Pancreas (tissue), 10 donors: ENCODE data around the gene SMYD3. TPM values are rescaled to one million over a fixed set of nuclear protein-coding genes. Genes with fewer than 3 reads are reported as not detected.

Experiments used
- ATAC-seq, 4 donors: fragments of 200-7000 bp; cut with Tn5 transposase; one replicate each; pipeline versions ENCODE4 v1.8.0 to v1.9.1; 2020; ENCODE audit warnings: mild to moderate bottlenecking in 4 of 4, moderate library complexity in 4 of 4
- DNase-seq, 6 donors: peaks; one replicate each; pipeline ENCODE4 v3.0.0-alpha.2; 2020
- FAIRE-seq: peaks from 2 replicates; lab custom pipeline; 2012; peaks lifted over from hg19 to GRCh38; lab: Jason Lieb, UNC
- H3K27ac ChIP-seq, 4 donors: fragments of 200-600 bp; sonication (generic); 1 replicate in 3 of 4; 2 replicates in 1 of 4; pipeline versions ENCODE4 v1.5.0 to v1.8.0; 2020
- H3K27me3 ChIP-seq, 4 donors: fragments of 200-600 bp; one replicate each; pipeline ENCODE4 v1.8.0; 2021
- H3K36me3 ChIP-seq, 3 donors: fragments of 200-600 bp; sonication (generic) in 1 of 3; one replicate each; pipeline versions ENCODE4 v1.5.0 to v1.8.0; 2020 to 2021
- H3K4me1 ChIP-seq, 3 donors: fragments of 200-600 bp; one replicate each; pipeline ENCODE4 v1.8.0; 2021
- H3K4me3 ChIP-seq, 4 donors: fragments of 200-600 bp; sonication (generic) in 2 of 4; one replicate each; pipeline versions ENCODE4 v1.5.0 to v1.8.0; 2020 to 2021
- H3K9me3 ChIP-seq, 4 donors: fragments of 200-600 bp; one replicate each; pipeline ENCODE4 v1.8.0; 2021
- CTCF ChIP-seq, 4 donors: fragments of 200-600 bp; sonication (generic) in 3 of 4; IDR thresholded peaks; one replicate each; pipeline versions ENCODE4 v1.5.0 to v1.8.0; 2021; ENCODE audit warnings: antibody characterized with exemption in 4 of 4
- WGBS, 2 donors: extraction: QIAGEN DNeasy Blood & Tissue Kit; methylation state at CpG; one replicate each; pipeline ENCODE4 v1.1.7; 2013; 5-methylcytosine and 5-hydroxymethylcytosine counted together
- intact Hi-C, 3 donors: fragments of 100-400 bp; cut with DNase I; formaldehyde crosslinking; loops; one replicate each; pipeline versions ENCODE4 v1.11.1 to v1.14.2; 2022
- polyA plus RNA-seq, 2 donors: library from polyadenylated mRNA; stranded (reverse); fragments of 200-250 nt; gene quantifications; one replicate each; pipeline ENCODE4 v1.2.3, GENCODE V29; 2013
- total RNA-seq, 6 donors: library from RNA; stranded (reverse); fragmentation: NEBNext Ultra II Directional in 4 of 6; extraction: Animal tissue kit (Norgen Biotek cat#: 25700) in 4 of 6; gene quantifications; one replicate each; pipeline versions ENCODE4 v1.2.1 to v1.2.4, GENCODE V29; 2021 to 2023
- donor health status: healthy with polysubstance abuse.
- donor health status: DM: no; HTN: no; CAD: no; lungs with moderate emphysema.
- donor health status: DM: no; HTN: no; CAD: no.
- donor health status: control.
- donor health status: control.
- donor health status: Bipolar disorder and iron deficiency.
- donor health status: DM: yes; HTN: yes; CAD: no.
- donor health status: DM: no; HTN: no; CAD: no.
- donor health status: DM: no; HTN: no; CAD: no.
- donor health status: DM: yes; HTN: yes; CAD: no.

Gene SMYD3
- total and polyA plus RNA-seq, 8 donors: 4.6 to 10.5 (median 6.7) TPM

- FAIRE-seq (no peak), DNase-seq (no peak), ATAC-seq (no peak)
- no peak for TF ChIP-seq CTCF (IDR thresholded peaks at IDR 0.05)
- intact Hi-C loops: no loop called here
- 94 to 96% methylated on average over 8 of the region's 8 CpGs for WGBS, 2 donors
- no peak overlapping the region for H3K4me3 ChIP-seq
- H3K9me3 ChIP-seq: no peaks in the 10 kb centered on the region
- no peaks in the 10 kb centered on the region for H3K27me3 ChIP-seq
- H3K4me1 ChIP-seq: no peaks in the 10 kb centered on the region
- no peaks in the 10 kb centered on the region for H3K36me3 ChIP-seq
- no peak overlapping the region for H3K27ac ChIP-seq
These were observed 151.5 kb downstream of the SMYD3 start for GRCh38 chr1:246355411-246356230.

- H3K36me3 ChIP-seq: no peaks in the 10 kb centered on the region
- H3K27ac ChIP-seq: no peak overlapping the region
- no peak for DNase-seq
- H3K4me1 ChIP-seq: no peaks in the 10 kb centered on the region
- no peak overlapping the region for H3K4me3 ChIP-seq
- 95 to 97% methylated on average over 5 of the region's 5 CpGs for WGBS, 2 donors
- FAIRE-seq: no peak
- intact Hi-C loops: no loop called here
- no peak for ATAC-seq
- no peak for TF ChIP-seq CTCF (IDR thresholded peaks at IDR 0.05)
- H3K27me3 ChIP-seq: no peaks in the 10 kb centered on the region
- no peaks in the 10 kb centered on the region for H3K9me3 ChIP-seq
These were observed 155.4 kb downstream of the SMYD3 start for GRCh38 chr1:246351721-246352120.

GRCh38 chr1:246350745-246351144, 156.3 kb downstream of the SMYD3 start:
- no peak for DNase-seq
- Histone ChIP-seq H3K4me1 (no peaks in the 10 kb centered on the region), H3K9me3 (no peaks in the 10 kb centered on the region), H3K27me3 (no peaks in the 10 kb centered on the region), H3K4me3 (no peak overlapping the region), H3K36me3 (no peaks in the 10 kb centered on the region), H3K27ac (no peak overlapping the region)
- TF ChIP-seq CTCF (IDR thresholded peaks at IDR 0.05): no peak
- FAIRE-seq: no peak
- ATAC-seq: no peak
- 45 to 47% methylated on average over 6 of the region's 6 CpGs for WGBS, 2 donors
- intact Hi-C loops: no loop called here

GRCh38 chr1:246343937-246344336, 163.1 kb downstream of the SMYD3 start:
- intact Hi-C loops: no loop called here
- DNase-seq (no peak), FAIRE-seq (no peak), ATAC-seq (no peak)
- no peaks in the 10 kb centered on the region for H3K9me3 ChIP-seq
- H3K4me3 ChIP-seq: no peak overlapping the region
- no peak for TF ChIP-seq CTCF (IDR thresholded peaks at IDR 0.05)
- no peaks in the 10 kb centered on the region for H3K36me3 ChIP-seq
- H3K27me3 ChIP-seq: no peaks in the 10 kb centered on the region
- H3K27ac ChIP-seq: no peak overlapping the region
- 94 to 98% methylated on average over 2 of the region's 2 CpGs for WGBS, 2 donors
- no peaks in the 10 kb centered on the region for H3K4me1 ChIP-seq

- ATAC-seq (no peak), FAIRE-seq (no peak), DNase-seq (no peak)
- H3K9me3 ChIP-seq: no peaks in the 10 kb centered on the region
- H3K4me1 ChIP-seq: no peaks in the 10 kb centered on the region
- TF ChIP-seq CTCF (IDR thresholded peaks at IDR 0.05): no peak
- H3K4me3 ChIP-seq: no peak overlapping the region
- no peak overlapping the region for H3K27ac ChIP-seq
- no peaks in the 10 kb centered on the region for H3K36me3 ChIP-seq
- no peaks in the 10 kb centered on the region for H3K27me3 ChIP-seq
- intact Hi-C loops: no loop called here
- 90 to 100% methylated on average over 1 of the region's 1 CpG for WGBS, 2 donors
These were observed 163.8 kb downstream of the SMYD3 start for GRCh38 chr1:246343251-246343650.
